ENCODE results near the gene USP17L21.
"Not testable (repeated sequence)": the region's sequence is repeated elsewhere in the genome, so short reads cannot be mapped to it uniquely, and the experiment has no call there.

The USP17L21 gene

DNA sequence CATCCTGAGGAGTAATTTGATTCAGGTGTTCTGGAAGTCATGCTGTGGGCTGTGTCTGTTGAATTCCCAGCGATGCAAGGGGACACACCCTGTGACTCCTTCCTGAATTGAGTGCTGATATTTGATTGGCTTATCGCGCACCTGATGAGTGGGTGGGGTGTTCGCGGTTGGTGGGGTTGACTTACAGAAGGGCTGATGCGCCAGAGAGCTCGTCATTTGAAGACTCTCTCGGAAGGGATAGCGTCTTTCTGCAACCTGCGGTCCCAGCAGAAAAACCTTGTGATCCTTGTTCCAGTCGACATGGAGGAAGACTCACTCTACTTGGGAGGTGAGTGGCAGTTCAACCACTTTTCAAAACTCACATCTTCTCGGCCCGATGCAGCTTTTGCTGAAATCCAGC lies at the start of gene USP17L21:
USP17L21 (plus strand) TSS at position 301 of the 400 bp plus-strand sequence; CDS start at position 301, 0 bp downstream.
- in situ Hi-C loops (cut with HindIII; ENCODE audit: low sequenced_read_pairs): not testable (repeated sequence)

- in situ Hi-C loops (cut with HindIII; ENCODE audit: low sequenced_read_pairs): not testable (repeated sequence)
Measured at GRCh38 chr4:9214701-9215100, 48.0 kb upstream of the USP17L21 start.

GRCh38 chr4:9215105-9215504 lies 47.6 kb upstream of the USP17L21 start, which contains the start of gene USP17L11:
USP17L11 (plus strand) TSS chr4:9215405; CDS start chr4:9215405, 0 bp downstream.
- in situ Hi-C loops (cut with HindIII; ENCODE audit: low sequenced_read_pairs): not testable (repeated sequence)

DNA sequence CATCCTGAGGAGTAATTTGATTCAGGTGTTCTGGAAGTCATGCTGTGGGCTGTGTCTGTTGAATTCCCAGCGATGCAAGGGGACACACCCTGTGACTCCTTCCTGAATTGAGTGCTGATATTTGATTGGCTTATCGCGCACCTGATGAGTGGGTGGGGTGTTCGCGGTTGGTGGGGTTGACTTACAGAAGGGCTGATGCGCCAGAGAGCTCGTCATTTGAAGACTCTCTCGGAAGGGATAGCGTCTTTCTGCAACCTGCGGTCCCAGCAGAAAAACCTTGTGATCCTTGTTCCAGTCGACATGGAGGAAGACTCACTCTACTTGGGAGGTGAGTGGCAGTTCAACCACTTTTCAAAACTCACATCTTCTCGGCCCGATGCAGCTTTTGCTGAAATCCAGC lies 42.8 kb upstream of the USP17L21 start, which contains the start of gene USP17L12:
USP17L12 (plus strand) TSS at position 301 of the 400 bp plus-strand sequence; CDS start at position 301, 0 bp downstream.
- in situ Hi-C loops (cut with HindIII; ENCODE audit: low sequenced_read_pairs): not testable (repeated sequence)

- in situ Hi-C loops (cut with HindIII; ENCODE audit: low sequenced_read_pairs): not testable (repeated sequence)
Measured at GRCh38 chr4:9224596-9224995, 38.1 kb upstream of the USP17L21 start, which contains the start of gene USP17L13. USP17L13 (plus strand) TSS chr4:9224896; CDS start chr4:9224896, 0 bp downstream.

DNA sequence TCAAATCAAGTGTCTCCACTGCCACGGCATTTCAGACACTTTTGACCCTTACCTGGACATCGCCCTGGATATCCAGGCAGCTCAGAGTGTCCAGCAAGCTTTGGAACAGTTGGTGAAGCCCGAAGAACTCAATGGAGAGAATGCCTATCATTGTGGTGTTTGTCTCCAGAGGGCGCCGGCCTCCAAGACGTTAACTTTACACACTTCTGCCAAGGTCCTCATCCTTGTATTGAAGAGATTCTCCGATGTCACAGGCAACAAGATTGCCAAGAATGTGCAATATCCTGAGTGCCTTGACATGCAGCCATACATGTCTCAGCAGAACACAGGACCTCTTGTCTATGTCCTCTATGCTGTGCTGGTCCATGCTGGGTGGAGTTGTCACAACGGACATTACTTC lies 32.4 kb upstream of the USP17L21 start:
- in situ Hi-C loops (cut with HindIII; ENCODE audit: low sequenced_read_pairs): not testable (repeated sequence)

DNA sequence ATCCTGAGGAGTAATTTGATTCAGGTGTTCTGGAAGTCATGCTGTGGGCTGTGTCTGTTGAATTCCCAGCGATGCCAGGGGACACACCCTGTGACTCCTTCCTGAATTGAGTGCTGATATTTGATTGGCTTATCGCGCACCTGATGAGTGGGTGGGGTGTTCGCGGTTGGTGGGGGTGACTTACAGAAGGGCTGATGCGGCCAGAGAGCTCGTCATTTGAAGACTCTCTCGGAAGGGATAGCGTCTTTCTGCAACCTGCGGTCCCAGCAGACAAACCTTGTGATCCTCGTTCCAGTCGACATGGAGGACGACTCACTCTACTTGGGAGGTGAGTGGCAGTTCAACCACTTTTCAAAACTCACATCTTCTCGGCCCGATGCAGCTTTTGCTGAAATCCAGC lies 28.6 kb upstream of the USP17L21 start, which contains the start of gene USP17L15:
USP17L15 (plus strand) TSS at position 301 of the 400 bp plus-strand sequence; CDS start at position 301, 0 bp downstream.
- in situ Hi-C loops (cut with HindIII; ENCODE audit: low sequenced_read_pairs): not testable (repeated sequence)

DNA sequence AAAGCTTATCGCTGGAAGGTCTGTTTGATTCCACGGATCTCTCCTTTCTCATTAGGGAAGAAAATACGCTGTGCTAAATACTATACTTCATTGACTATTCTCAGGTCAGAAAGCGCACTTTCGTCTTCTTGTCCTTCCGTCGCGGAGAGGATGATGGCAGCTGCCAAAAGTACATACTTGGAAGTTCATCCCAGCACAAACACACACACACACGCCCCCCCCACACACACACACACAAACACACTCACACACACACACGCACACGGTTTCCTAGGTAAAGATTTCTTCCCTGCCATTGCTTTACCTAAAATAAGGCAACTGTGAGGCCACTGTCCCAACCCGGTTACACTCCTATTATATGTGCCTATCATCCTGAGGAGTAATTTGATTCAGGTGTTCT lies 24.2 kb upstream of the USP17L21 start:
- in situ Hi-C loops (cut with HindIII; ENCODE audit: low sequenced_read_pairs): not testable (repeated sequence)

GRCh38 chr4:9243579-9243978 lies 19.1 kb upstream of the USP17L21 start, which contains the start of gene USP17L17:
USP17L17 (plus strand) TSS chr4:9243879; CDS start chr4:9243879, 0 bp downstream.
- in situ Hi-C loops (cut with HindIII; ENCODE audit: low sequenced_read_pairs): not testable (repeated sequence)

DNA sequence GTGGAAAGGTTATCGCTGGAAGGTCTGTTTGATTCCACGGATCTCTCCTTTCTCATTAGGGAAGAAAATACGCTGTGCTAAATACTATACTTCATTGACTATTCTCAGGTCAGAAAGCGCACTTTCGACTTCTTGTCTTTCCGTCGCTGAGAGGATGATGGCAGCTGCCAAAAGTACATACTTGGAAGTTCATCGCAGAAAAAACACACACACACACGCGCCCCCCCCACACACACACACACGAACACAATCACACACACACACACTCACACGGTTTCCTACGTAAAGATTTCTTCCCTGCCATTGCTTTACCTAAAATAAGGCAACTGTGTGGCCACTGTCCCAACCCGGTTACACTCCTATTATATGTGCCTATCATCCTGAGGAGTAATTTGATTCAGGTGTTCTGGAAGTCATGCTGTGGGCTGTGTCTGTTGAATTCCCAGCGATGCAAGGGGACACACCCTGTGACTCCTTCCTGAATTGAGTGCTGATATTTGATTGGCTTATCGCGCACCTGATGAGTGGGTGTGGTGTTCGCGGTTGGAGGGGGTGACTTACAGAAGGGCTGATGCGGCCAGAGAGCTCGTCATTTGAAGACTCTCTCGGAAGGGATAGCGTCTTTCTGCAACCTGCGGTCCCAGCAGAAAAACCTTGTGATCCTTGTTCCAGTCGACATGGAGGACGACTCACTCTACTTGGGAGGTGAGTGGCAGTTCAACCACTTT lies 14.6 kb upstream of the USP17L21 start, which contains the start of gene USP17L18:
USP17L18 (plus strand) TSS at position 678 of the 728 bp plus-strand sequence; CDS start at position 678, 0 bp downstream.
- in situ Hi-C loops (cut with HindIII; ENCODE audit: low sequenced_read_pairs): not testable (repeated sequence)

- in situ Hi-C loops (cut with HindIII; ENCODE audit: low sequenced_read_pairs): not testable (repeated sequence)
Measured at GRCh38 chr4:9253078-9253477, 9.6 kb upstream of the USP17L21 start, which contains the start of gene USP17L19. USP17L19 (plus strand) TSS chr4:9253378; CDS start chr4:9253378, 0 bp downstream.

GRCh38 chr4:9257824-9258223 lies 4.8 kb upstream of the USP17L21 start, which contains the start of gene USP17L20:
USP17L20 (plus strand) TSS chr4:9258124; CDS start chr4:9258124, 0 bp downstream.
- in situ Hi-C loops (cut with HindIII; ENCODE audit: low sequenced_read_pairs): not testable (repeated sequence)

- in situ Hi-C loops (cut with HindIII; ENCODE audit: low sequenced_read_pairs): not testable (repeated sequence)
Measured at GRCh38 chr4:9267319-9267718, 4.6 kb downstream of the USP17L21 start, which contains the start of gene USP17L22. USP17L22 (plus strand) TSS chr4:9267619; CDS start chr4:9267619, 0 bp downstream.

GRCh38 chr4:9271719-9272118 lies 9.0 kb downstream of the USP17L21 start:
- in situ Hi-C loops (cut with HindIII; ENCODE audit: low sequenced_read_pairs): not testable (repeated sequence)

Data from DLD1 (cell line).